Measurements from ENCODE around the gene OPN4.

The OPN4 gene

GRCh38 chr10:86699991-86700840, 45.9 kb downstream of the OPN4 start:
- no peak for DNase-seq (ENCODE audit: low read depth)

- DNase-seq (ENCODE audit: low read depth) = no peak
Measured at GRCh38 chr10:86700851-86701617, 46.7 kb downstream of the OPN4 start.

DNA sequence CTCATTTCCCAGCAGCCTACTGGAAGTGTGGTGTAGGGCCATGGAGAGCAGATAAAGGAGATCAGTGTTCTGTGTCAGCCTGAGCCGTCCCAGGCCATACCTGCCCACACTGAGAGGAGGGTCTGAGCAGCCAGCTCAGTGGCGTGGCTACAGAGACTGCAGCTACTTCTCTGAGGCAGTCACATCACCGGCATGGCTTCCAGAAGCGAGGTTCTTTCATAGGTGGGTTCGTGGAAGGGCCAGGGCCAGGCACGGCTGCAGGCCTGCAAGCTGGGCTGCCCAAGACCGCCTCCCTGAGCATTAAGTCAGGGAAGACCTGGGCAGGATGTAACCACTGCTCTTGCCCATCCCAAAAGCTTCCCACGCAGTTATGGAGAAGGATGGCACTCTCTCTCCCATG, 48.8 kb downstream of the OPN4 start:
- DNase-seq (ENCODE audit: low read depth) = no peak

- DNase-seq (ENCODE audit: low read depth) = no peak
Measured at GRCh38 chr10:86705139-86705538, 50.8 kb downstream of the OPN4 start.

DNA sequence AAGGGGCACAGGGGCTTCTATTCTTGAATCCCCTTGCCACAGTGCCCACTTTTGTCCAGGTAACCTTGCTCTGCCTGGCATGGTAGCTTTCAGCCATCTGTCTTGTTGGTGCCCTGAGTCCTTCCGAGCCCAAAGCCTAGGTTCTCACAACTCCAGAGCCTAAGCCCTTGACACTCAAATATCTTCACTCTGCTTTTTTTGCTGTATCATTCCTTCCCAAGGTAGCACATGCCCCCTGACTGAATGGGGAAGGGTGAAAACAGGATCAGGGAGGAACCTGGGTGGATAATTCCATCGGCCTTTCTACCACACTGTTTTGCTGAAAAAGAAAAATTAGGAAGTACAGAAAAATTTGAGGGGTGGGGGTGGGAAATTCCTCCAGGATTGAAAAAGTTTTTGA, 51.6 kb downstream of the OPN4 start:
- DNase-seq (ENCODE audit: low read depth) = no peak

- DNase-seq (ENCODE audit: low read depth) = no peak
Measured at GRCh38 chr10:86706401-86706841, 52.1 kb downstream of the OPN4 start.

DNA sequence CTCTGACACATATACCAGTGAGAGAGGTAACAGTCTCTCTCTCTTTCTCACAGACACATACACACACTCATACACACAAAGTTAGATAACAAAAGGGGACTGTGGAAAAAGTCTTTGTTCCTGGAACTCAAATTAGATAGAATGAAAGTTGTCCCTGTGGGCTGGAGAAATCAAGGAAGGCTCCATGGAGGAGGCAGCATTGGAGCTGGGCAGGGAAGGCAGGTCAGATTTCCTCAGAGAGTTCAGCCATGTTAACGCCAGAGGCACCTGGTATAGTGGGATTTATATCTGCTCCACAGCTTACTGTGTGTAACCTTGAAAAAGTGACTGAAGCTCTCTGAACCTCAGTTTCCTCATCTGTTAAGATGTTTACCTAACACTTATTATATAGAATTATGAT, 52.6 kb downstream of the OPN4 start:
- DNase-seq (ENCODE audit: low read depth) = no peak

DNA sequence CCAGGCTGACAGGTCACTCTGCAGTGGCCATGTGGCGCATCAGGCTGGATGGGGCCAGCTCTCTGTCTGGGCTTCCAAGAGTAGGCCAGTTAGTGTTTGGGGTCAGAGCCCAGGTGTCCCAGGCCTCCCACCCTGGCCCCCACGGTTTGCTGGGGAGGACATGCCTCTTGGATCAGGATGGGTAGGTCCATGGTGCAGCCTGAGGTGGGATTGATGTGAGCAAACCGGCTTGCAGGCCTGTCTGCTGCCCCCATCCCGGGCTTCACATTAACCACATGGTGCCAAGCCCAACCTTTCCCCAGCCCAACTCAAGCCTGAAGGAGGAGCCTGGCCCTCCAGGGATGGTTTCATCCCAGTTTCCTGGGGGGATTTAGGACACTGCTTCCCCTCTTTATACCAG, 53.2 kb downstream of the OPN4 start:
- no peak for DNase-seq (ENCODE audit: low read depth)

- no peak for DNase-seq (ENCODE audit: low read depth)
Measured at GRCh38 chr10:86708068-86708782, 53.9 kb downstream of the OPN4 start.

DNA sequence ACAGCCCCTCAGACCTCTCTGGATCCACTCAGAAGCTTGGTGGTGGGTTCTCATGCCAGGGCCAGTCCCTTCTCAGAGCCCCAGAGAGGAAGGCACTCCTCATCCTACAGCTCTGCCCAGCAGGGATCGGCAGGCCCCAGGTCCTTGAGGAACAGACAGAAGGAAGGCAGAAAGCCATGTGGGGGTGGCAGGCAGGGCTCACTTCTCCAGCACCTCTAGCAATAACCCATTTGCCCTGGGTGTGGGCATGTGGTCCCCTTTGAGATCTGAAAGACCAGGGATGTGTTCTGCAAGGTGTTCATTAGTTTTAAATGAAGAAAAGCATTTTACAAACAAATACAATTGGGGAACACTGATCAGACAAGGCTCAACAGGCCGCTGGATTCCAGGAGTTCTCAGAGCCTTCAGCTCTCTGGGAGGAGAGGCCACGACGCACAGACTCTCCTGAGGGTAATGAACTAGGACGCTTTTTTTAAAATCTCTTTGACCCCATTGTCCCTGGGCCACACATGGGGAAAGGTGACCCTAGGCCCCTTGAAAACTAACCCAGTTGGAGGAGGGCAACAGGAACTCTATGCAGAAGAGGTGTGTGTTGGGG, 54.5 kb downstream of the OPN4 start:
- no peak for DNase-seq (ENCODE audit: low read depth)

- DNase-seq (ENCODE audit: low read depth) = no peak
Measured at GRCh38 chr10:86709396-86710185, 55.2 kb downstream of the OPN4 start.

GRCh38 chr10:86710987-86711512, 56.7 kb downstream of the OPN4 start:
- peak; percentile 91 for DNase-seq (ENCODE audit: low read depth)

DNA sequence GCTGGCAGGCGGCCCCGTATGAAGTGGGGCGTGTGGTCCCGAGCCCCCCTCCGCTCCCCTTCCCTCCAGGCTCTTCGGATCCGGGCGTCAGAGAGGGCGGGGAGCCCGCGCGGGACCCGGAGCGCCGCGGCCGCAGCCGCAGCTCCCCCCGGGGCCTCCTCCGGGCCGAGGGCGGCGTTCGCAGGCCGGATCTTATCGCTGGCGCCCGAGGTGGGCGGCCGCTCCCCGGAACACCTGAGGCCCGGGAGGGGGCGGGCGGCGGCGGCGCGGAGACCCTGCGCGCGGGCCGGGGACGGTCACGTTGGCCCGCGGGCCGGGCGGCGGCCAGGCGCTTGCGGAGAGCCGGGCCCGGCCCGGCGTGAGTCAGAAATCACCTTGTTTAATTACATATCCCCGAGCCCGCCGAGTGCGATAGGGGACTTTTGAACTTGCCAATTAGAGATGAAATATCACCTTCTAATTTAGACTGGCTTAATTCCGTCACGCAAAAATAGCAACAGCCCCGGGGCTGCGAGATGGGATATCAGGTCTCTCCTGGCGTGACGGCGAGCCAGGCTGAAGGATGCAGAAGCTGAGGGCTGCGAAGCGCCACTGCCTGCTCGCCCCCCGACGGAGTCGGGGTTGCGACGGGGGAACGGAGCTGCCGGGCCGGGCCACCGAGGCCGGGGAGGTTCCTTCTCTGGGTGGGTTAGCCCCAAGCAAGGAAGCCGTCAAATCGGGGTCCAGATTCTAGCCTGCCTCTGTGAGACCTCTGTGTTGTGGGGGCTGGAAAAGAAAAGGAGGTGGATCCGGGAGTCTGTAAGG, 57.4 kb downstream of the OPN4 start:
- DNase-seq (ENCODE audit: low read depth) = peak; percentile 59

- DNase-seq (ENCODE audit: low read depth) = no peak
Measured at GRCh38 chr10:86712317-86712707, 58.0 kb downstream of the OPN4 start.

- no peak for DNase-seq (ENCODE audit: low read depth)
Measured at GRCh38 chr10:86715156-86715795, 60.9 kb downstream of the OPN4 start.

DNA sequence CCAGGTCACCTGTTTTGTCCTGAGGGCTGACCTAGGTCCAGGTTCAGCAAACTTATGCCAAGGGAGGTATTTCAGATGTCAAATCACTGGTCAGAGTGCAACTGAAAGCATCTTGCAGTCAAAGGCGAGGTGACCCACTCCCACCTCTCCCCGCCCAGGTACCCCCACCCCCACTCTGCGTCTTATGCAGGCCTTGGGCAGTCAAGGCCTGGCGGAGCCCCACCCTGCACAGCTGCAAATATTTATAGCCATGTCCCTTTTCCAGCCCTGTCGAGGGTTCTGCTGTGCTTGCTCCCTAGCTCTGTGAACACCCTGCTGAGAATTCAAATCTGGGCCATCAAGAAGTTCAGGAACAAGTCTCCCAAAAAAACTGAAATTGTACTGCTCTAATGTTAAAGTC, 61.5 kb downstream of the OPN4 start:
- DNase-seq (ENCODE audit: low read depth) = no peak

Data from ELR (cell line).